ENCODE measurements around the gene GAB4. TPM values are rescaled to one million over a fixed set of nuclear protein-coding genes. Genes with fewer than 3 reads are reported as not detected.
"Not testable (repeated sequence)": the region's sequence is repeated elsewhere in the genome, so short reads cannot be mapped to it uniquely, and the experiment has no call there.

Gene GAB4, protein sequence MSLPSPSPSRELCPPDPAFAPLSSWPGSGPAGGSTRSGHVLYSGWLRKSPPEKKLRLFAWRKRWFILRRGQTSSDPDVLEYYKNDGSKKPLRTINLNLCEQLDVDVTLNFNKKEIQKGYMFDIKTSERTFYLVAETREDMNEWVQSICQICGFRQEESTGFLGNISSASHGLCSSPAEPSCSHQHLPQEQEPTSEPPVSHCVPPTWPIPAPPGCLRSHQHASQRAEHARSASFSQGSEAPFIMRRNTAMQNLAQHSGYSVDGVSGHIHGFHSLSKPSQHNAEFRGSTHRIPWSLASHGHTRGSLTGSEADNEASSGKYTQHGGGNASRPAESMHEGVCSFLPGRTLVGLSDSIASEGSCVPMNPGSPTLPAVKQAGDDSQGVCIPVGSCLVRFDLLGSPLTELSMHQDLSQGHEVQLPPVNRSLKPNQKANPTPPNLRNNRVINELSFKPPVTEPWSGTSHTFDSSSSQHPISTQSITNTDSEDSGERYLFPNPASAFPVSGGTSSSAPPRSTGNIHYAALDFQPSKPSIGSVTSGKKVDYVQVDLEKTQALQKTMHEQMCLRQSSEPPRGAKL
- total RNA-seq (2014; rRNA removed): not detected in 2 replicates
- not detected for polyA plus RNA-seq (2012)

- no peak for DNase-seq (ENCODE audit: low read depth)
Measured at GRCh38 chr22:17007852-17008731, at the start of gene GAB4. Gene GAB4, minus strand, starts transcription at chr22:17008222. Its CDS starts 108 bp downstream, at chr22:17008114.

DNA sequence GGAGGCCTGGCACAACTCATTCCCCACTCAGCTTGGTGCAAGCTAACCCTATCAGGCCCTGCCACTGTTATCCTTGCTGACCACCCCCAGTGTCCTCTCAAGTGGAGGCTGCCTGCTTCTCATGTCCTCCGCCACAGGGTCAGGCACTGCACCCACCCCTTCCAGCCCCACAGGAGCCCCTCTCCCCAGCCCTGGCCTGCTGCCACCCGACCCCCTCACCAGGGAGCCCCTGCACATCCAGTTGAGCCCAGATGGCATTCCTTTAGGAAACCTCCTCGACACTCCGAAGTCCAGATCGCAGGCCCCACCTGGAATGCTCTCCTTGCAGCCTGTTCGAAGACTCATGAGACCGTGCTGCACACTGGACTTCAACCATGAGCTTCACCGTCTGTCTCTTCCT is 48.8 kb upstream of the GAB4 start:
- no peak for DNase-seq (ENCODE audit: low read depth)

DNA sequence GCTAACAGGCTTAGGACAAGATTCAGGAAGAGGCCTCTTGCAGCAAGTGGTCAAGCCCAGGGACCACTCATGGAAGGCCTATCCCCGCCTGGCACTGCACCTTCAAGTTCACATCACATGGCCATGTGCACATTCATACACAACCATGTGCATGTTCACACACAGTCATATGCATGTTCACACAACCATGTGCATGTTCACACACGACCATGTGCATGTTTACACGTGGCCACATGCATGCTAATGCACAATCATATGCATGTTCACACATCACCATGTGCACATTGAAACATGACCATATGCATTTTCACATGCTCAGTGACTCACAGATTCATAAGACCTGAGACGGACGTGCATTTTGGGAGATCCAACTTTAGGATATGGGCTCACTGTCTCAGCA is 48.0 kb upstream of the GAB4 start:
- DNase-seq (ENCODE audit: low read depth): no peak

DNA sequence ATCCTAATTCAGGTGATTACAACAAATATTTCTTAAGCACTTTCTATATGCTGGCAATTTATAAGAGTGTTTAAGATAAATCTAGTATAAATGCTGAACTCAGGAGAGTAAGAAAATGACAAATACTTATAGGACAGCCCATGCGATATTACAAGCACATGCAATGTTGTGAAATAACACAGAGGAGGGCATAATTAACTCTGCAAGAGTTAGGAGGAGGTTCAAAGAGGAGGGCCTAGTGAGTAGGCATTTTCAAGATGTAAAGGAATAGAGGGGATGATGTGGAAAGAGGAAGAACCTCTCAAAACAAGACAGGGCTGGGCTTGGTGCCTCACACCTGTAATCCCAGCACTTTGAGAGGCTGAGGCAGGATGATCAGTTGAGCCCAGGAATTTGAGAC is 39.6 kb upstream of the GAB4 start:
- DNase-seq (ENCODE audit: low read depth): no peak

- DNase-seq (ENCODE audit: low read depth): no peak
Measured at GRCh38 chr22:17046566-17047348, 38.7 kb upstream of the GAB4 start.

DNA sequence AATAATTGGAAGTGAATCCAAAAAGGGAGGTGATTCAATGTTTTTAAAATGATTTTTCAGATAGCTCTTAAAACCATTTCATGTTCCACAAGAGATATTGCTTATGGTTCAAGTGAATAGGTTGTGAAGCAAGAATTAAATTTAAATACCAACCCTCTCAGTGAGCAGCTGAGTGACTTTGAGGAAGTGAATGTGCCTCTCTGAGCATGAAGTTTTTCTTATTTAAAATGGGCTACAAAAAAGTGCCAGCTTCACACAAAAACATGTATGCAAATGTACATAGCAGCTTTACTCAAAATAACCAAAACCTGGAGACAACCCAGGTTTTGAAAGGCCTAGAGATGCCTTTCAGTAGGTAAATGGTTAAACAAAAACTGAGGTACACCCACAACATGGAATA is 35.5 kb upstream of the GAB4 start:
- no peak for DNase-seq (ENCODE audit: low read depth)

DNA sequence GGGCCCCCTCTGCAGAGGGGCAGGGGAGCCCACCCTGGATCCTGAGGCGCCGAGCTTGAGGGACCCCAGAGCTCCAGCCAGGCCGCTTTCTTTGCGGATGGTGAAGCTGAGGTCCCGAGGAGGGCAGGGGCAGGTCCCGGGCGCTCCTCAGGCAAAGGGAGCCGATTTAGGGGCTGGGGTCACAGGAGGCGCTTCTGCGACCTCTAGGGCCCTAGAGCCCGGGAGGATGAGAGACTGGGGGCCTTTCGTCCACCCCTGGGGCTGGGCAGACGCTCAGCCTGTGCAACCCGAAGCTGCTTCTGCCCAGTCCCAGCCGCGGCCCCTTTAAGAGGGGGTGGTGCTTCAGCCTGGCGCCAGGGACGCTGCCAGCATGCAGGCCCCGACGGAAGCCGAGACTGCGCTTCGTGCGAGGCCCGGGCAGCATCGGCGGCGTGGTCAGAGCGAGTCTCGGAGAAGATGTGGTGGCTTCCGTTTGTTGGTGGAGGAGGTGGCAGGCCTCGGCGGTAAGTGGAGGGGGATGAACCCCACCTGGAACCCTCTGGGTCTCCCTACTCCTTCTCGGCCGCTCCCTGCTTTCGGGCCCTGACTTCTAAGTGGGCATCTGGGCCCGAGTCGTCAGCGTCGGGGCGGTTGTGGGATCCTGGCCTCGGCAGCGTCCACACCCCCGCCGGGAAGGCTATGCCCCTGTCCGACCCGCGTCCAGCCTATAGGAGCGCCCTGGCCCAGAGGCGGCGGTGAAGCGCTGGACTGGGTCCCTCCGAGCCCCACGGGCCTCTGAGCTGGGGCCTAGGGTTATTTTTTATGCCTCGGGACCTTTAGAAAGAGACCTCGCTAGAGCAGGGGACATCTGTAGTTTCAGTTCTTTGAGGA is 29.1 kb upstream of the GAB4 start:
- DNase-seq (ENCODE audit: low read depth): peak; percentile 19

DNA sequence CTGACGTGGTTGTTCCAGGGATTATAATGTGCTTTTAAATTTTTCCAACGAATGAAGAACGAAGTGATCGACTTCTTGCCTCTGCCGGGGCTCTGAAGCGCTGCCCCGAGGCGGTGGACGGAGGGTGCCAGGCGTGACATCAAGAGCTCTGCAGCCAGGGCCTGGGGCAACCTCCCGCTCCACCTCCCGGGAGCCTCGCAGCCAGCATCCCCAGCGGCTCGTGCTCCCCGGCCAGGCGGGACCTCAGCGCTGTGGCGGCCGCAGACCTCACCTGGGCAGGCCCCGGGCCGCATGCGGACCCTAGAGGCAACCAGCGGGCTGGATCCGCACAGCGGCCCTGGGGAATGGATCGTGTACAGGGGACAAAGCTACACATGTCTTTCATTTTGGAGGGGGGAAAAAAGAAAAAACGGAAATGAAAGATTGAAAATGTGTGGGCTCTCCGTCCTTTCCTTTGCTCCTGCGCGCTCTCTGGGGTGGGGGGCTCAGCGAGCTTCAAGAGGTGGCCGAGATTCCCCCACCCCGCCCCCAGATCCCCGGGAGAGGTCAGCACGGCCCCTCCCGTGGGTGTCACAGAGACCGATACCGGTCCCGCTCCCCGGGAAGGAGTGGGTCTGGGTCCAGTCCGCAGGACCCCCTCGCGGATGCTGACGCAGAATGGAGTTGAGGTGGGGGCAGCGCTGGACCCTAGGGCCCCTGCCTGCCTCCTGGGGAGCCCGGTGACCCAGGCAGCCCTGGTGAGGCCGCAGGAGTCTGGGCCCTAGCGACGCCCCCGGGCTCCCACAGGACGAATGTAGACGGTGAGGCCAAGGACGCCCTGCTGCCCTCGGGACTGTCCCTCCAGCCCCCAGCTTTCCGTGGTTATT is 28.2 kb upstream of the GAB4 start:
- not testable (repeated sequence) for DNase-seq (ENCODE audit: low read depth)

DNA sequence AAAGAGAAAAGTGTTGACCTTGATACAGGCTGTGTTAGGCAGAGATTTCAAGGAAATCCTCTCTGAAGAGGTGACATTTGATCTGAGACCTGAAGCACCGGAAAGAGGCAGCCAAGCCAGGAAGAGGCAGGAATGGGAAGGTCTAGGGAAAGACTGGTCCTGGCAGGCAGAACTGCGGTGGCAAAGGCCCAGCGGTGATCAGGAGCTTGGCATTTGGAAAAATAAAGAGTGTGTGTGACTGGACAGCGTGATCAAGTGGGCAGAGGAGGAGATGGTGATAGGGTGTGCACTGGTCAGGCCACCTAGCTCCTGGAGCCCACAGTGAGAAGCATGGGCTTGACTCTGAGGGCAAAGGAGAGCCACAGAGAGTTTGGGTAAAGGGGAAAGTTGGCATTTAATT is 27.2 kb upstream of the GAB4 start:
- no peak for DNase-seq (ENCODE audit: low read depth)

DNA sequence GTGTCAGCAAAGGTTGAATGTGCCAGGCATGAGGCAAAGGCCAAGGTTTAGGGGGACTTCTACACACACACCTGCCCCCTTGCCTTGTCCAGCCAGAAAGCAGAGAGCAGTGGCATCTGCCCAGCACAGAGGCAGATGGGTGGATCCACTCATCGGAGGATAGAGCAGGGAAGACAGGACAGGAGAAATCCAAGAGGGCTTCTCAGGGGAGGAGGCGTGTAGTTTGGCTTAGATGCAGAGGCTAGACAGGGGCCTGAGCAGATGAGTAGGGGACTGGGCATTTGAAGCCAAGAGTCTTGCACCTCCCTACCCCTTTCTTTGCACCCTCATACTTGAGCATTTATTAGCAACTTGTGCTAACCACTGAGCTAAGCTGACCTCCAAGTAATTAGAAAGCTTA is 26.5 kb upstream of the GAB4 start:
- DNase-seq (ENCODE audit: low read depth): not testable (repeated sequence)

- not testable (repeated sequence) for DNase-seq (ENCODE audit: low read depth)
Measured at GRCh38 chr22:17032277-17032676, 24.3 kb upstream of the GAB4 start.

DNA sequence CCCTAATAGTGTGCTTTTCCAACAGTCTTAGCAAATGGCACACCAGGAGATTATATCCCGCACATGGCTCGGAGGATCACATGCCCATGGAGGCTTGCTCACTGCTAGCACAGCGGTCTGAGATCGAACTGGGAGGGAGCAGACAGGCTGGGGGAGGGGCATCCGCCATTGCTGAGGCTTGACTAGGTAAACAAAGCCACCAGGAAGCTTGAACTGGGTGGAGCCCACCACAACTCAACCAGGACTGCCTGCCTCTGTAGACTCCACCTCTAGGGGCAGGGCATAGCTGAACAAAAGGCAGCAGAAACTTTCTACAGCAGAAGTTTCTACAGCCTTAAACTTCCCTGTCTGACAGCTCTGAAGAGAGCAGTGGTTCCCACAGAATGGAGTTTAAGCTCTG is 16.4 kb upstream of the GAB4 start:
- not testable (repeated sequence) for DNase-seq (ENCODE audit: low read depth)

- DNase-seq (ENCODE audit: low read depth): not testable (repeated sequence)
Measured at GRCh38 chr22:17015552-17015951, 7.5 kb upstream of the GAB4 start.

- not testable (repeated sequence) for DNase-seq (ENCODE audit: low read depth)
Measured at GRCh38 chr22:17014101-17014440, 6.0 kb upstream of the GAB4 start.

DNA sequence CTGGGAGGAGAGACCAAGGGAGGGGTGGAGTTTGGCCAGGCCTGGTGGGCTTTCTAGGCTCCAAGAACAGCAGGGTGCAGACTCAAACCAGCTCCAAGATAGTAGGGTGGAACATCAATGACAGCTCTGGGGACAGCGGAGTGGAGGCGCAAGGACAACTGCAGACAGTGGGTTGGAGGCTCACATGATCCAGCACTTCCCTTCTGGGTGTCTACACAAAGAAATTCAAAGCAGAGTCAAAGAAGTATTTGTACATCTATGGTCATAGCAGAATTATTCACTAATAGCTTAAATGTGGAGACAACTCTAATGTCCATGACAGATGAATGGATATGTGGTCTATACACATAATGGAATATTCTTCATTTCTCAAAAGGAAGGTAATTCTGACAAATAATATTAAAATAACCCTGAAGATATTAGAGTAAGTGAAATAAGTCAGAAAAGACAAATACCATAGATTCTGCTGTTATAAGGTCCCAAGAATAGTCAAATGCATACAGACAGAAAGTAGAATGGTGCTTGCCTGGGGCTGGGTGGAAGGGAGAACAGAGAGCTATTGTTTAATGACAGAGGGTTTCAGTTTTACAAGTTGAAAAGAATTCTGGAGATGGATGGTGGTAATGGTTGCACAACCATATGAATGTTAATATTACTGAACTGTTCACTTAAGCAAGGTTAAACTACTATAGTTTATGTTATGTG is 5.5 kb upstream of the GAB4 start:
- no peak for DNase-seq (ENCODE audit: low read depth)

GRCh38 chr22:17012267-17012666 is 4.2 kb upstream of the GAB4 start:
- no peak for DNase-seq (ENCODE audit: low read depth)

DNA sequence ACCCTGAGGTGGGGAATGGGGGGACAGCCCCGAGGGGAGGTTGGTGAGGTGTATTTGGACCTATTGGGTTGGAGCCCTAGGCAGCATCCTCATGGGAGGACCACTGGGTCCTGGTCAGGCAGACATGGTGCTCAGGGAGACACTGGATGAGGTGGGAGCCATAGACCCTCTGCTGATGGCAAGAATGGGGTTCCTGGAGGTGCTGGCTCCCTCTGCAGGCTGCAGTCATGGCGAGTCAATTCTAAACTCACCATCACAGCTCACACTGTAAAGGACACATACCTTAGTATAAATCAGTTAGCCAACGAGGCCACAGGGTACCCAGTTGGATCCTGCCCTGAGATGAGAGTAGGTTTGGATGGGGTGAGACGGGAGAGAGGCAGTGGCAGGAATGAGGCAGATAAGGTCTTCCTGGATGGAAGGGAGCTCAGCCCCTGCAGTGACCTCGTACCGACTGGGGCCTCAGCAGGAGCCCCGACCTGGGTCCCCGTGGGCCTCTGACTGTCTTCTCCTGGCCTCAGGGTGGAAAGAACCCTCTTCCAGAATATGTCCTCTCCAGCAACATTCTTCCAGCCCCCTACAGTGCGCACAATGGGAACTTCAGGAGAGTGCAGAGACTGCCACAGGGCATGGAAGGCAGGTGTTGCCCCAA is 1.7 kb upstream of the GAB4 start:
- DNase-seq (ENCODE audit: low read depth): no peak

DNA sequence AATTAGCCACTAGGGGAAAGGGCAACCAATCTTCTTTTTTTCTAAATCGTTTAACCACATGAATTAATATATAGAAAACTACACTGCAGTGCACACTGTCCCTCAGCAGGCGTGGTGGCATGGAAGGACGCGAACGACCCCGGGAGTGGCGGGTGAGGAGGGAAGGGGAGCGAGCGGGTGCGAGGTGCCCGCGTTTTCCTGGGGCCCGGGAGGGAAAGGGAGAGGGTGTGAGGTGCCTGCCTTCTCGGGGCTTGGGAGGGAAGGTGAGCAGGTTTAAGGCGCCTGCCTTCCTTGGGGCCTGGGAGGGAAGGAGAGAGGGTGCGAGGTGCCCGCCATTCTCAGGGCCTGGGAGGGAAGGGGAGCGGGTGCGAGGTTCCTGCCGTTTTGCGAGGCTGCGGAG is 765 bp downstream of the GAB4 start:
- DNase-seq (ENCODE audit: low read depth): no peak
